ENCODE results near the gene TBCD.

The TBCD gene

DNA sequence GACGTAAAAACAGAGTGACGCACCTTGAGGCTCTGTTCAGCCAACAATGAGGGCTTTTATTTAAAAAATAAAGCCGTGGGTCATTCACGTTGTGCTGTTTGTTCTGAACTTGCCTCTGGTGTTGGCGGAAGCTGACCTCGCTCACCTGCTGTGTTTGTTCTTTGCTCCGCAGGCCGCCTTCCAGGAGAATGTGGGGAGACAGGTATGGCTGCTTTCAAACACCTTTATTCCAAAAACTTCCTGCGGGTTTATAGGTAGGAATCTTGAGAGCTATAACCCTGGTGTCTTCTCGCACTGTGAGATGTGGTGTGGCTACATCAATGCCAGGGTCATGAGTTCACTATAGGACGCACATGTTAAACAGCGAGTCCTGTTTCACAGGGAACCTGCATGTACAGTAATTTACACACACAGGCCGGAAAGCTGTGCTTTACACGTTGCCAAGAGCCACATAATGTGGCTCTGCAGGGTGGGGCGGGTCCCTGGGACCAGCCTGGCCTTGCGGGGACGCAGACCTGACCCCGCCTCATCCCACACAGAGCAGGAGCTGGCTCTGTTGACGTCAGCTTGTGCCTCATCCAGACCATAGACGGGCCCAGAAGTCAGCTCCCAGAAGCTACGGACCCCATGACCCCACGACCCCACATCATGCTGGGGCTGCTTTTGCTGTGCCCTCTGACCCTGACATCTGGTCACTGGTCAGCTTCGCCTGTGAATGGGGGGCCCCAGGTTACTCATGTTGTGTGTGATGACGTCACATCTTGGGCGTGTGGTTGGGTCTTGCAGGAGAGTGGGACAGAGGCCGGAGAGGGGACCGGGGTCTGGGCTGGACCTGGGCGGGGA is 137.9 kb downstream of the TBCD start:
- FAIRE-seq, result no peak

DNA sequence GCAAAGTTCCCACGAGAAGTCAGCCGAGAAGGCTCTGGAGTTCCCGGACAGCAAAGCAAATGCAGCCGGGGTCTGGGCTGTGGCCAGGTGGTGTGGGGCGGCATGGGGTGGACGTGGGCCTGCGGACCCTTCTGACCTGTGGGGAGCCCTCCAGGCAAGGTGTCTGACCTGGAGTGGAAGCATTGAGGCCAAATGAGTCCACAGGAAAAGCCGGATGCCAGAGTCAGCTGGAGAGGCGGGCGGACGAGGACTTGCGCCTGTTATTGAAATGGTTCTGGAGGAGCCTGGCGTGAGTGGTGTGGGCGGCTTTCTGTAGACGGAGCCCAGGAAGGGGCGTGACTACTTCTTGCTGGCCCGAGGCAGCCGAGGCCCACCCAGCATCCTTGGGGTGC is 138.5 kb downstream of the TBCD start:
- no peak for FAIRE-seq

DNA sequence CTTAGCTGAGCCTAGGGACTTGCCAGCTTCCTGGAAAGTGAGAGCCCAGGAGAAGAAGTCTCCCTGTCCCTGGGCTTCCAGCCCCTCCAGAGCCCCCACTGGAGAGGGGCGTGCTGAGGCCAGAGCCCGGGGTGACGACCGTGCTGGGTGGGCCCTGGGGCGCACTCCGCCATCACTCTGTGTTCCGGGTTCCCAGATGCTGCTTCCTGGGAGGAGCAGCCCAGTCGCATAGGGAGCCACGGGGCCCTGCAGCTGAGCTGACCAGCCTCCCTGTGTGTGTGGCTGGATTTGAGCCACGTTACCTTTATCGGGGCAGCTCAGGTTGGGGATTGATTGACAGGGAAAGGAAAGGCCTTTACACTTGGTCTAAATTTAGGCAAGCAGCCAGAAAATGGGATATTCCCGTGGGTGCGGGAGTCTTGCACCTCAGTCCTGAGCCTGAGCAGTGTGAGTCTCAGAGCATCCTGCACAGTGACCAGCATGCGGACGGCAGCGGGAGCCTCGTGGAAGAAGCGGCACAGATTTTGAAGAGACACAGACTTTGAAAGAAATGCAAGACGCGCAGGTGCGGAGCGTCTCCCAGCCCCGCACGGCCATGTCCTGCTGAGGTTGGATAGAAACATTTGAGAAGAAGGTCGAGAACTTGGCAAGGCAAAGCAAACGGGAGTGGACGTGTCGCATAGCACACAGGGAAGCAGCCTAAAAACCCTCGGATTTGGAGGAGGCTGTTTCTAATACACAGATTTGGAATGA is 139.2 kb downstream of the TBCD start:
- FAIRE-seq, result no peak

DNA sequence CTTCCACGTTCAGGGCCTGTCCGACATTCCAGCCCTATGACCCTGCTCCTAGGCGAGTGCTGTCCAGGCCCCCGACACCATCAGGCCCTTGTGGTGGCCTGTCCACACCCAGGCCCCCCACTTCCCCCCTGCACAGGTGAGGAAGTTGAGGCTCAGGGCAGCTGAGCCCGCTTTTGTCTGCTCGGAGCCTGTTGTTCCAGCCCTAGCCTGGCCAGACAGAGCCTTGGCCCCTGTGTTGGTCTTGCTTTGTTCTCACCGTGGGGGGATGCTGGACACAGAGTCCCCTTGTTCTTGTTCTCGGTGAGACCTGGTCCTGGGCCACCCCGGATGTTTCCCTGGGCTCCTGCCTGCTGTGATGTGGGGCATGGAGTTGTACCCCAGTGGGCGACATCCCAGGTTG is 140.0 kb downstream of the TBCD start:
- FAIRE-seq, result no peak

DNA sequence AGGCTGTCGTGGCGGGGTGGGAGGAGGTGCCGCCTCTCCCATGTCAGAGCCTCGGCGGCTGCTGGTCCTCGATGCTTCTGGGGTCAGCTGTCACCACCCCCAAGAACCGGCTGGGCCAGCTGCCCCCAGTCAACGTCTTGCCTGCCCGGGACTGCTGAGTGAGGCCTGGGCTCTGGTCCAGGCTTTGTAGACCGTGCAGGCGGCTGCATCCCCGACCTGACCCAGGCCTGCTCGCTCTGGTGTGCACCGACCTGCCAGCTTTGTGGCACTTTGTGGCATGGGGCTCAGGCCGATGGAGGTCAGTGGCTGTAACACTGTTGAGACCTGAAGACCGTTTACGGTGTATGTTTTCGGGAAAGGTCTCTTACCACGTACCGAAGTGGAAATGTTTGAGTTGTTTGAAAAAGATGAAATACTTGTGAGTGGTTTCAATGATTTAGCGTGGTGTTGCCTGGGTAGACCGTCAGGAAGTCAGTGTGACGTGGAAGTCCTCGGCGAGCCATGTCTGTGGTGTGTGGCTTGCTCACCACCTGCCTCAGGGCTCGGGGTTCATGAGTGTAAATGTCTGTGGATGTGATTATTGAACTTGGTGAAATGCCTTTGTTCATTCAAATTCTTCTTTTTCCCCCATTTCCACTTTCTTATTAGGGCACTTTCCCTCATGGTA is 141.2 kb downstream of the TBCD start:
- no peak for FAIRE-seq

DNA sequence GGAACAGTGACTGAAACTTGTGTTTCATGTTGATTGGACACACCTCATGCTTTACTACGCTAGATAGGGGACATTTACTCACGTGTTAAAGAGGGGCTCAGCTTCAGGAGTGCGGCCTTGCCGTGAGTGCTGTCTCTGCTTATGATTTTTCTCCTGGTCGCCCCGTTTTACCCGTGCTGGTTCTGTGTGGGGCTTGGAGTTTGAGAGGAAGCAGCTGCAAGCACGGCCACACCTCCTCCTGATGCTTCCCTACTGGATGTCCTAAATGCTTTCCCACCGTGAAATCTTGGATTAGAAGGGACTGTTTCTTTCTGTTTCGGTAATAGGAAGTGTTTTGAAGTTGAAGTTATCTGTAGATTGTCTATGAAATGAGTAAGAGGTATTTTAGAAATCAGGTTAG is 141.9 kb downstream of the TBCD start:
- no peak for FAIRE-seq

DNA sequence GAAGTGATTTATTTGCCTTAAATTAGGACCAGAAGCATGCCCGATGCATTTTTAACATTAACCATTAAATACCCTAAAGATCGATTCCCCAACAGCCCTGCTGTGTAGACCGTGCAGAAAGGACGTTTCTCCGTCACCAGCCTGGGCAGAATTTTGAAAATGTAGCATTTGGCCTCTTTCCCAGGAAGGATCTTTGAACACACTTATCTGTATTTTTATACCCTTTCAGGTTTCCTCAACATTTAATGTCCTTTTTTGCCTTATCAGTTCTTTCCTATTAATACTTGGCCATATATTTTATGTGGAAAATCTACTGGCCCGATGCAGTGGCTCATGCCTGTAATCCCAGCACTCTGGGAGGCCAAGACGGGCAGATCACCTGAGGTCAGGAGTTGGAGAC is 142.5 kb downstream of the TBCD start:
- no peak for FAIRE-seq

DNA sequence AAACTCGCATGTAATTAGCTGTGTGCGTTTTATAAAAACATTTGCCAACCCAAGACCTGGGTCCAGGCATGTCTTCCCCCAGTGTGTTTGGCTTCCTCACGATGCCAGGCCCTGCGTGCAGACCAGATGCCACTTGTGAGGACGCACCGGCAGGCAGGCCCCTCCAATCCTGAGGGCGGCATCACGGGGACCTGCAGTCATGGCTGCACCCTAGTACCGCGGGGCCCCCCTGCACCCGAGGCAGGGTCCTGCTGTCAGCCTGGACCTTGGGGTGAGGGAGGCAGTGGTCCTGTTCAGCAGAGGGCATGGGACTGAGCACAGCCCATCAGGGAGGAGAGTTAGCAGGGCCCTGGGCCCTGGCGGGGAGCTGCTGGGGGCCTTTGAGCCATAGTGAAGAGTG is 143.2 kb downstream of the TBCD start:
- no peak for FAIRE-seq

DNA sequence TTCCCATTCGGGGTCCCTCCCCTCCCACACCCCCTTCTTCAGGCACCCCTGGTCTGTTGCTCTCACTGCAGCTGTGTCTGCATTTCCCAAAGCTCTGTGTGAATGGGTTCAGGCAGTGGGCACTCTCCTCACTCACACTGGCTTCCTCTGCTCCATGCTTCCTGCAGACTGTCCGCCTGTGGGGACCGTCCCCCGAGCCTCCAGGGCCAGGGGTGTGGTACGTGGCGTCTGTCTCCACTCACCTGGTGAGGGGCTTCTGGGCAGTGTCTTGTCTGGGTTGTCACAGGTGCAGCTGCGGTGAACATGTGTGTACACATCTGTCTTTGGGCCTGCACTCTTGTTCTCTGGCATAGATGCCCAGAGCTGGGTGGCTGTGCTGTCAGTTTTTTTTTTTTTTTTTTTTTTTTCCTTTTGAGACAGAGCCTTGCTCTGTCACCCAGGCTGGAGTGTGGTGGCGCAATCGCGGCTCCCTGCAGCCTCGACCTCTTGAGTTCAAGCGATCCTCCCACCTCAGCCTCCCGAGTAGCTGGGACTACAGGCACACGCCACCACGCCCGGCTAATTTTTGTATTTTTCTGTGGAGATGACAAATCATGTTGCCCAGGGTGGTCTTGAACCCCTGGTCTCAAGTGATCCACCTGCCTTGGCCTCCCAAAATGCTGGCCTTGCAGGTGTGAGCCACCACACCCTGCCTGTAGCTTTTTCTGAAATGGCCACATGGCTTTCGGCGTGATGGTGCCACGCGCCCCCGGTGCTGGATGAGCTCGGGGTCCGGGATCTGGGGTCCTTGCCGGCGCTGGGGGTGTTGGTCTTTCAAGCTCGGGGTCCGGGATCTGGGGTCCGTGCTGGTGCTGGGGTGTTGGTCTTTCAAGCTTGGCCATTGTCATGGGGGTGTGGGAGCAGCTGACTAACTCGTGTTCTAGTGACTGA is 144.5 kb downstream of the TBCD start:
- FAIRE-seq, result no peak

DNA sequence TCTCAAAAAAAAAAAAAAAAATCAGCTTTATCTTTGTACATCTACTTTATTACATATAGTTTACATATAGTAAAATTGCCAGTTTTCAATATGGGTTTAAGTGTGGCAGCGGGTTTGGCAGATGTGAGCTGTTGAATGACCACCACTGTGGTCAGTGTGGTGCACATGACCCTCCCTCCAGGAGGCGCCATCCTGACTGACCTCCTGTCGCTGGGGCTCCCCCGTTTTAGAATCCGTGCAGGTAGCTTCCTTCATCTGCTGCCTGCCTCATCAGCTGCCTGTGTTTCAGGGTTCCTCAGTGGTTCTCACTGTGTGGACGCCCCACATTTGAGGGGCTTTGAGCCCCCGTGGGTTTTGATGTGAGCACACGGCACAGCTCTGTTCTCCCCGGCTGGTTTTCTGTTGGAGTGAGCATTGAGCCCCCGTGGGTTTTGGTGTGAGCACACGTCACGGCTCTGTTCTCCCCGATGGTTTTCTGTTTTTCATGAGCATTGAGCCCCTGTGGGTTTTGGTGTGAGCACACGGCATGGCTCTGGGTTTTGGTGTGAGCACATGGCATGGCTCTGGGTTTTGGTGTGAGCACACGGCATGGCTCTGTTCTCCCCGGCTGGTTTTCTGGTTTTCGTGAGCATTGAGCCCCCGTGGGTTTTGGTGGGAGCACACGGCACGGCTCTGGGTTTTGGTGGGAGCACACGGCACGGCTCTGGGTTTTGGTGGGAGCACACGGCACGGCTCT is 145.8 kb downstream of the TBCD start:
- no peak for FAIRE-seq

DNA sequence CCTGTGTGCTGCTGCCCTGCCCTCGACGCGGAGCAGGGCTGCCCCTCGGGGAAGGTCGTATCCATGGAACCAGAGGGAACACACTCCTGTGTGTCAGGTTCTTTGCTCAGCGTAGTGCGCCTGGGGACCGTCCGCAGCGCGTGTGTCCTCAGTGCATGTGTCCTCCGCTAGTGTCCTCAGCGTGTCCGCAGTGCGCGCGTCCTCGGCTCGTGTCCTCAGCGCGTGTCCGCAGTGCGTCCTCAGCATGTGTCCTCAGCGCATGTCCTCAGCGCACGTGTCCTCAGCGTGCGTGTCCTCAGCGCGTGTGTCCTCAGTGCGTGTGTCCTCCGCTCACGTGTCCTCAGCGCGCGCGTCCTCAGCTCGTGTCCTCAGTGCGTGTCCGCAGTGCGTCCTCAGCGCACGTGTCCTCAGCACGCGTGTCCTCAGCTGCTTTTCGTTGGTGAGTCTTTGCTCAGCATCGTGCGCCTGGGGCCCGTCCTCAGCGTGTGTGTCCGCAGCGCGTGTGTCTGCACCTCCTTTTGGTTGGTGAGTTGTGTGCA is 147.2 kb downstream of the TBCD start:
- FAIRE-seq, result no peak

DNA sequence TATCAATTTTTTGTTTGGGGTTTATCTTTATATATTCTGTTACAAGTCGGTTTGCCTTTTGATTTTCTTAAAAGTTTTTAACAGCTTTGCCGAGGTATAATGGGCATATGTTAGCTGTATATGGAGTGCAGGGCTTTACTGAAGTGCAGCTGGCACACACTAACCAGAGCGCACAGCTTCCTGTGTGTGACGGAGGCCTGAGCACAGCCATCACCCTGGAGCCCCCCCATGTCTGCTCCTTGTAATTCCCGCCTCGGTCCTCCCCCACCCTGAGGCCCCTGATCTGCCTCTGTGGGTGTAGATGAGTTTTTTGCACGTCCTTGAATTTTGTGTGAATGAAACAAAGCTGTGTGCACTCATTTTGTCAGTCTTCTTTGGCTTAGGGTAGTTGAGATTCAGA is 148.1 kb downstream of the TBCD start:
- no peak for FAIRE-seq

DNA sequence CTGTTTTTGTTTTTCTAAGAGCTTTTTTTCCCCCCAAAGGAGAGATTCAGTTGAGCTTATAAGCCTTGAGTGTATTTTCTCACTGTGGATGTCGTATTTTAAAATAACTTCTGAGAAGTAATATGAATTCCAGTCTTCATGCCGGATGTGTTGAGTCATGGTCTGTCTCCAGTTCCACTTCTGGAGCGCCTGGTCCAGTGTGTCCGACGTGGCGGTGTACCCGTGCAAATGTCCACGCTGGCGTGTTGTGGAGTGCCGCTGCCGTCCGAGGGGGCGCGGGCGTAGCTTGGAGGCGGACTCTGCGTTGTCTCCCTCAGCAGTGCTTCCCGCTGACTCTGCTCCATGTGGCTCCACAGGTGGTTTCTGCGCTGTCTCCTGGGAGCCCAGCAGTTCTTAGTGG is 148.9 kb downstream of the TBCD start:
- no peak for FAIRE-seq

DNA sequence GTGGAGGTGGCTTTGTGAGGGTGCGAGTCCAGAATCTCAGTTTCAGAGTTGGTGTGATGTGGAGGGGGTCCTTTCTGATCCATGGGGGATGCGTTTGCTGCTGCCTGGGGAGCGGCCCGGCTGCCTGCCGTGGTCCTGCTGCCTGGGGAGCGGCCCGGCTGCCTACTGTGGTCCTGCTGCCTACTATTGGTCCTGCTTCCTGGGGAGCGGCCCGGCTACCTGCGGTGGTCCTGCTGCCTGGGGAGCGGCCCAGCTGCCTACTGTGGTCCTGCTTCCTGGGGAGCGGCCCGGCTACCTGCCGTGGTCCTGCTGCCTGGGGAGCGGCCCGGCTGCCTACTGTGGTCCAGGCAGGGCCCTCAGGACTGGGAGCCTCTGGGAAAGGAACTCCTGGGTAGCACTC is 149.5 kb downstream of the TBCD start:
- no peak for FAIRE-seq

DNA sequence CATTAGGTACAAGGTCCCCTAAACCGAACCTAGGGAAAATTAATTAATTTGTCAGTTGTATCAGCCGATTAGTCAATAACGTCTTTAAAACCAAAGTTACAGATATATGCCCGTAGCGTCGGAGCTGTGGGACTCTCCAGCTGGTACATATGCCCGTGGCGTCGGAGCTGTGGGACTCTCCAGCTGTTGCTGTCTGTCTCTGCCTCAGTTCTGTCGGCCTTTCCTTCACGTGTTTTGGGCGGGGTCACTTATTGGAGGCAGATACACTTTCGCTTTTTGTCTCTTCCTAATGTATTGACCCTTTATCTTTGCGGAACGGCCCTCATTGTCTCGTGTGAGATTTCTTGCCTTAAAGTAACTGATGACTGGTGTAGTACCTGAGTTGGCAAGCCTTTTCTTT is 150.0 kb downstream of the TBCD start:
- FAIRE-seq, result no peak

DNA sequence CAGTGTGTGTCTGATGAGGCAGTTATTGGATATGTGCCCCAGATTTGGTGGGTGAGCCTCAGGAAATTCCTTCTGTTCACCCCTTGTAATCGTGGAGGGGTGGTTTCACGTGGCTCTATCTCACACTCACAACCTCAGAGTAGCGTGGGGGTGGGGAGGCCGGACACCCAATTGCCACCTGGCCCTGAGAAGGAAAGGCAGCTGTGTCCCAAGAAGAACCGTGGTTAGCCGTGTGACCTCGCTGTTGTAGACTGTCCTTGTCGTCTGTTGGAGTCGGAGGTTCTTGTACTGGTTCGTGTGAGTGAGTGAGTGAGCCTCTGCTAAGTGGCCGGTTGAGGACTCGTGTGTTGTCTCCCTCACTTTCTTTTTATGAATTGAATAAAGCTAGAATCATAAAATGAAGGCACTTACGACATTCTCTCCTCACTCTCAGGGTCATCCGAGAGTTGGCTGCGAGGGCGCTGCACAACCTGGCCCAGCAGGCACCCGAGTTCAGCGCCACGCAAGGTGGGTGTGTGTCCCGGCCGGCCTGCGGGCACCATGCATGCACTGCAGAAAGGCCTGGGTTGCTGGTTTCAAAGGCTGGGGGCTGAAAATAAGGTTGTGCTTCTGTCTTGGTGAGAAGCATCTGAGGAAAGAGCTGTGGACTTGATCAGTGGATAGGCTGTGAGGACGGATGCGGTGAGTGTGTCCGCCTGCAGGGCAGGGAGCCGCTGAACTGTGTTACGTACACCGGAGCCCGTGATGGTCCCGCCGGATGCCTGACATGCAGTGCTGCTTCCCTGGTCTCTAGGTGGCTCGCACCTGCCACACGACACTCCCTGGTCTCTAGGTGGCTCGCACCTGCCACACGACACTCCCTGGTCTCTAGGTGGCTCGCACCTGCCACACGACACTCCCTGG is 151.4 kb downstream of the TBCD start:
- no peak for FAIRE-seq

DNA sequence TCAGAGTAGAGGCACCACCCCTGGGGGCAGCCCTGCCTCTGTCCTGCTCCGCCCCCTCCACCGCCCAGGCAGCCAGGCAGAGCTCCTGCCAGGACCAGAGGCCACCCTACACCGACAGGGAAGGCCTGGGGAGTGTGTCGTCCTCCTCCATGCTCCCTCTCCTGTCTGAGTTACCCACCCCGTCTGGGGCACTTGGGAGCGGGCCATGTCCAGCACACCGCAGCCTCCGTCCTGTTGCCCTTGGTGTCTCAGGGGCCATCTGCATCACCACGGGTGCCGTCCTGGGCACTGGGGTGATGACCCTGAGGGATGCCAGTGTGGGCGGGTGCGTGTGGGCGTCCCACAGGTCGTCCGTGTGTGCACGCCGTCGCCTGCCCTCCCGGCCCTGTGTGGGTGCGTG is 153.3 kb downstream of the TBCD start:
- FAIRE-seq, result no peak

DNA sequence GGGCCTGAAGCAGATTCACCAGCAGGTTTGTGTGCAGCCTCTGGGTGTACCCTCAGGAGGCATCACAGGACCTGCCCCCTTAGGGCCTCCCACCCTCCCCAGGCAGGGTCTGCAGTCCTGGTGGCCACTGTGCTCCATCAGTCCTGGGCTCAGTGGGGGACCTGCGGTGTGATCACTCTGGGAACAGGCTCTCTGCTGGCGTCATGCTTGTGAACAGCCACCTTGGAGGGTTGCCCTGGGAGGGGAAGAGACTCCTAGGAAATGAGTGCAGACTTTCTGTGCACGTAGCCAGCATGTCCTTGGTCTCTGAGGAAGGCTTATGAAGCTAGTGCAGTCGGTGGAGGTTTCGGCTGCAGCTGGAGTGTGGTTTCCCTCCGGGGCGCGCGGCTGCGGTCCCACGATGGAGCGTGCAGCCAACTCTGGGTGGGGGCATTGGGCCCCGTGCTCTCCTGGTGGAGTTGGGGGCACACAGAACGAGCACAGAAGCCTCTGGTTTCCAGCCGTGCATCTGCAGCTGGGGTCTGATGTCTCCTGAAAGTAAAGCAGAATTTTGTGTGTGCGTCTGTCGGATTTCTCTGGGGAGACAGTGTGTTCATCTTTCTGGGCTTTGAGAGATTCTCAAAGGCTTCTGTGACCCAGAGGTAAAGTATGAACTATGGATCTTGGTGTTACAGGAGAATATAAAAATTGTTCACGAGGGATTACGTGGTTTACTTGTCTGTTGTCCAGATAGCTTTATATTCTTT is 156.1 kb downstream of the TBCD start:
- no peak for FAIRE-seq

DNA sequence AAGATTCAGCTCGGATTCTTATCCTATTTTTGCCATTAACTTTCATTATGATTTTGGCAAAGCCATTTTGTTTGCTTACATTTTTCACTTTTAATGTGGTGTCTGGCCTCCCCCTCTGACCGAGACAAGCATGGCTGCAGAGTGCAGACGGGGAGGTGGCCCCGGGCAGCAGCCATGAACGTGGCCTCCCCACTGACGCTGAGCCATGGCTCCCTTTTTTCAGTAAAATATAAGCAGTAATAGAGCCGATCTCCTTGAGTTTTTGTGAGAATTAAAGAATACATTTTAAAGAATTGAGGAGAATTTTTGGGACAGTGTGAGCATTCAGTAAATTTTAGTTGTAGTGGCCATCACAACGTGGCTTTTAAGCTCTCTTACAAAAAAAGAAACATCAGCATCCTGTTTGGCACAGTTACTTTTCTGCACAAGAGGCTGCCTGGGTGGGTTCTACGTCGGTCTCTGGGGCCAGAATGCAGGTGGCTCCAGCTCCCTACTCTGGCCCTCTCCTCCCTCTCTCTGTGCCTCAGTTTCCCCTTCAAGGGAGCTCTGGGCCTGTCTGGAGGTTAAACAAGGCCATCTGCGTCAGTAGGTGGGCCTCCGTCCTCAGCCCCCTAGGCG is 156.8 kb downstream of the TBCD start:
- no peak for FAIRE-seq
